Measurements from ENCODE around the gene PRRG2.
"Not testable (repeated sequence)": the region's sequence is repeated elsewhere in the genome, so short reads cannot be mapped to it uniquely, and the experiment has no call there.

PRRG2 gene

DNA sequence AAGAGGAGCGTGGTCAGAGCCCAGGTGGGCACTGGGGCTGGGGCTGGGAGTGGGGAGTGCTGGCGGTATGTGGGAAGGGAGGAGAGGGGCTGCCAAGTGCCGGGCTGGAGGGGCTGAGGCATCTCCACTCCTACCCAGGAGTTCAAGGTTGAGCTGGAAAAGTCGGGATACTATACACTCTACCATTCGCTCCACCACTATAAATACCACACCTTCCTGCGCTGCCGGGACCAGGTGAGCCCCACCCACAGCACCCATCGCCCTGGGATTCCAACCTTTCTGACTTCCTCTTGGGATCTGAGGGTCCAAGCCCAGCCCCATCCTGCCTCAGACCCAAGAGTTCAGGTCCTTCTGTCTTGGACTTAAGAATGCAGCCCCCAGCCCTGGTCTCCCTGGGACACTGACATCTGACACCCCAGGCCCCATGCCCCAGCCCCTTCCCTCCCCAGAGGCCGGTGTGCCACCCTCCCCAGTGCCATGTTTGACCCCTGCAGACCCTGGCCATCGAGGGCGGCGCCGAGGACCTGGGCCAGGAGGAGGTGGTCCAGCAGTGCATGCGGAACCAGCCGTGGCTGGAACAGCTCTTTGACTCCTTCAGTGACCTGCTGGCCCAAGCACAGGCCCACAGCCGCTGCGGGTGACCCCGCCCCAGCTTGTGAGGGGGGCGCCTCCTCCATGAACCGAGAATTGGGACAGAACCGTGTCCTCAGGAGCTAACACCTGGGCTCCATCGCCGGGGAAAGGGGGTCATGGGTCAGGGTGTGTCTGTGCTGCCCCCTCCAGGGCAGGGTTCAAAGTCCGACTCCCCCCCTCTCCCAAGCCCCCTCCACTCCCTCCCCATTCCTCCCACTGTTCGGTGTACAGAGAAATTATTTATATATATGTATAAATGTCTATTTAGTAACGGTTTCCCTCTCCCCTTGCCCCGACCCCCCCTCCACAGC is 44.1 kb downstream of the PRRG2 start:
- DNase-seq (ENCODE audit: low read depth) = no peak
- TF ChIP-seq, protein P1, sequence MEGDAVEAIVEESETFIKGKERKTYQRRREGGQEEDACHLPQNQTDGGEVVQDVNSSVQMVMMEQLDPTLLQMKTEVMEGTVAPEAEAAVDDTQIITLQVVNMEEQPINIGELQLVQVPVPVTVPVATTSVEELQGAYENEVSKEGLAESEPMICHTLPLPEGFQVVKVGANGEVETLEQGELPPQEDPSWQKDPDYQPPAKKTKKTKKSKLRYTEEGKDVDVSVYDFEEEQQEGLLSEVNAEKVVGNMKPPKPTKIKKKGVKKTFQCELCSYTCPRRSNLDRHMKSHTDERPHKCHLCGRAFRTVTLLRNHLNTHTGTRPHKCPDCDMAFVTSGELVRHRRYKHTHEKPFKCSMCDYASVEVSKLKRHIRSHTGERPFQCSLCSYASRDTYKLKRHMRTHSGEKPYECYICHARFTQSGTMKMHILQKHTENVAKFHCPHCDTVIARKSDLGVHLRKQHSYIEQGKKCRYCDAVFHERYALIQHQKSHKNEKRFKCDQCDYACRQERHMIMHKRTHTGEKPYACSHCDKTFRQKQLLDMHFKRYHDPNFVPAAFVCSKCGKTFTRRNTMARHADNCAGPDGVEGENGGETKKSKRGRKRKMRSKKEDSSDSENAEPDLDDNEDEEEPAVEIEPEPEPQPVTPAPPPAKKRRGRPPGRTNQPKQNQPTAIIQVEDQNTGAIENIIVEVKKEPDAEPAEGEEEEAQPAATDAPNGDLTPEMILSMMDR (IDR thresholded peaks at IDR 0.05; ENCODE audit: insufficient read depth, low read depth, low read length, missing control alignments) = no peak
- no peak overlapping the region for H3K4me3 ChIP-seq (ENCODE audit: low read length)

DNA sequence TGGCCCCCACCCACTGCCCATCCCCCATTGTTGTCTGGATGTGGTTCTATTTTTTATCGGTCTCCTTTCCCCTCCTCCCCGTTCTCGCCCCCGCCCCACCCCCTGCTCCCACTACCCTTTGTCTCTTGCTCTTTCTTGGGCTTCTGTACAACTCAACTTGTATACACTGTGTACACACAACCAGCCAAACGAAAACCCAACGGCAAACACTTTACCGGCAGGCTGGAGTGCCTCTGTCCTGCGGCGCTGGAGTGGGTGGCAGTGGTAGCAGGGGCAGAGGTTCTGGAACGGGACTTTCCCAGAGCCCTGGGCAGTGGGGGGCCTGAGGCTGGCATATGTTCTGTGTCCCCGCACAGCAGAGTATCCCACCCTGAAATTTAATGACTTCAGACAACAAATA is 45.1 kb downstream of the PRRG2 start:
- TF ChIP-seq, protein P1 (IDR thresholded peaks at IDR 0.05; ENCODE audit: insufficient read depth, low read depth, low read length, missing control alignments) = no peak
- DNase-seq (ENCODE audit: low read depth) = no peak
- no peak overlapping the region for H3K4me3 ChIP-seq (ENCODE audit: low read length)

DNA sequence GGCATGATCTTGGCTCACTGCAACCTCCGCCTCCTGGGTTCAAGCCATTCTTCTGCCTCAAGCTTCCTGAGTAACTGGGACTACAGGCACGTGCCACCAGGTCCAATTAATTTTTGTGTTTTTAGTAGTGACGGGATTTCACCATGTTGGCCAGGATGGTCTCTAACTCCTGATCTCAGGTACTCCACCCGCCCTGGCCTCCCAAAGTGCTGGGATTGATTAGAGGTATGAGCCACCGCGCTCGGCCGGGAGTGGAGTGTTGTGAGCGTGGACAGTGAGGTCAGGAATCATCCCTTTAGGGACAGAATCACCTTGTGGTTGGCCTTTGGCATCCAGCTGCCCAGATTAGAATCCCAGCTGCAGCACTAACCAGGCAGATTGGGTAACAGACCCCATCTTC is 48.5 kb downstream of the PRRG2 start:
- no peak overlapping the region for H3K4me3 ChIP-seq (ENCODE audit: low read length)
- no peak for DNase-seq (ENCODE audit: low read depth)
- TF ChIP-seq, protein P1 (IDR thresholded peaks at IDR 0.05; ENCODE audit: insufficient read depth, low read depth, low read length, missing control alignments) = no peak

DNA sequence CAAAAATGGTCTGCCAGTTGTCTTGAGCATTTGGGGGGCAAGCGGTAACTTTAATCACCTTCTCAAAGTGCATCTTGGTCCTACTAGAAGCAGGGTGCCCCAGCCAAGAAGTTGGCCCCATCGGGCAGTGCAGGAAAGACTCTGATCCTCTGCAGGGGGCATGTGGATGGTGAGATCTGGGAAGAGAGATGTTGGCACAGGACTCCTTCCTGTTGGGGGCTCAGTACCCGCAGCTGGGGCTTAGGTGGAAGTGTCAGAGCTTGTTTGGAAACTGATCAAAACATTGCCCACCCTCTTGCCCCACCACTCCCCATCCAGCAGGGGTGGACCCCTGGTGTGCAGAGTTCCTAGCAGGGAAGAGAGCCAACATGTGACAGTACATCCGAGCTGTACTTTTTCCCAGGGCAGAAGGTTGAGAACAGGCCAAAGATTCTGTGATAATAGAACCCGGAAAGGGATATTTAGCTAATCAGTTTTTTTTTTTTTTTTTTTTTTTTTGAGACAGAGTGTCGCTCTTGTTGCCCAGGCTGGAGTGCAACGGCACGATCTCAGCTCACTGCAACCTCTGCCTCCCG is 50.0 kb downstream of the PRRG2 start:
- DNase-seq (ENCODE audit: low read depth) = no peak
- TF ChIP-seq, protein P1 (IDR thresholded peaks at IDR 0.05; ENCODE audit: insufficient read depth, low read depth, low read length, missing control alignments) = no peak
- no peak overlapping the region for H3K4me3 ChIP-seq (ENCODE audit: low read length)

DNA sequence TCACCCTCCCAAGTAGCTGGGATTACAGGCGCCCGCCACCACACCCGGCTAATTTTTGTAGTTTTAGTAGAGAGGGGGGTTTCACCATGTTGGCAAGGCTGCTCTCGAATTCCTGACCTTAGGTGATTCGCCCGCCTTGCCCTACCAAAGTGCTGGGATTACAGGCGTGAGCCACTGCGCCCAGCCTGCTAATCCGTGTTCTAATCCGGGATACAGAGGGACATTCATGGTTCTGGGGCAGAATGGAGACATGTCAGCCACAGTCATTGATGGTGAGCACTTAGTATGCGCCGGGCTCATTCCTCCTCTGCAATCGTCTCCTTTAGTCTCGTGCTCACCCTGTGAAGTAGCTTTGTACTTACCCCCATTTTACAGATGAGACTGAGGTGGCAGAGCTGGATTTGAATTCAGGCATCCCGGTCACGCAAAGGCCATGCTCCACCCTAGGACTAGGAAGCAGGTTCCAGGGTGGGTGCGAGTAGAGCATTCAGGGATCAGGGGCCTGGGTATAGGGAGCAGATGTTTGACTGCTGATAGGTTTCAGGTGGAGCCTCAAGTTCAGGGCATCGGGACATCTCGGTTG is 50.6 kb downstream of the PRRG2 start:
- TF ChIP-seq, protein P1 (IDR thresholded peaks at IDR 0.05; ENCODE audit: insufficient read depth, low read depth, low read length, missing control alignments) = no peak
- no peak for DNase-seq (ENCODE audit: low read depth)
- H3K4me3 ChIP-seq (ENCODE audit: low read length) = no peak overlapping the region

DNA sequence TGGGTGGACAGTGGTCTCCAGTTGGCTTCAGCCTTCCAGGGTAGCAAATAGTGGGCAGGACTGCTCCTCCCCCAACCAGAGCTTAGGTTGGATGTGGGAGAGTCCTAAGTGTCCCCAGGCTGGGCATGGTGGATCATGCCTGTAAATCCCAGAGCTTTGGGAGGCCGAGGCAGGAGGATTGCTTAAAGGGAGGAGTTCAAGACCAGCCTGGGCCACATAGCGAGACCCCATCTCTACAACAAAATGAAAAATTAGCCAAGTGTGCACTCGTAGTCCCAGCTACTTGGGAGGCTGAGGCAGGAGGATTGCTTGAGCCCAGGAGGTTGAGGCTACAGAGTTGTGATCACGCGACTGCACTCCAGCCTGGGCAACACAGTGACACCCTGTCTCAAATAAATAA is 51.5 kb downstream of the PRRG2 start:
- TF ChIP-seq, protein P1 (IDR thresholded peaks at IDR 0.05; ENCODE audit: insufficient read depth, low read depth, low read length, missing control alignments) = no peak
- no peak for DNase-seq (ENCODE audit: low read depth)
- H3K4me3 ChIP-seq (ENCODE audit: low read length) = no peak overlapping the region

DNA sequence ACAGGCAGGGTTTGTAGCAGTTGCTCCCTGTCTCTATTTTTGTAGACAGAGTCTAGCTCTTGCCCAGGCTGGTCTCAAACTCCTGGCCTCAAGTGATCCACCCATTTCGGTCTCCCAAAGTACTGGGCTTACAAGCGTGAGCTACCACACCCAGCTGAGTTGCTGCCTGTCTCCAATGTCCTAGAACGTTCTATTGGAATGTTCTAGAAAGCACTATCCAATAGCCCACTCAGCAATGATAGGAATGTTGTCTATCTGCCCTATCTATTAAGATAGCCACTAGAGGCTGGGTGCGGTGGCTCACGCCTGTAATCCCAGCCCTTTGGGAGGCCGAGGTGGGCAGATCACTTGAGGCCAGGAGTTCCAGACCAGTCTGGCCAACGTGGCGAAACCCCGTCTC is 52.2 kb downstream of the PRRG2 start:
- DNase-seq (ENCODE audit: low read depth); H3K4me3 ChIP-seq (ENCODE audit: low read length): not testable (repeated sequence)
